ENCODE results near the gene ADAMTSL3.
"Not testable (repeated sequence)": the region's sequence is repeated elsewhere in the genome, so short reads cannot be mapped to it uniquely, and the experiment has no call there.

Gene ADAMTSL3

DNA sequence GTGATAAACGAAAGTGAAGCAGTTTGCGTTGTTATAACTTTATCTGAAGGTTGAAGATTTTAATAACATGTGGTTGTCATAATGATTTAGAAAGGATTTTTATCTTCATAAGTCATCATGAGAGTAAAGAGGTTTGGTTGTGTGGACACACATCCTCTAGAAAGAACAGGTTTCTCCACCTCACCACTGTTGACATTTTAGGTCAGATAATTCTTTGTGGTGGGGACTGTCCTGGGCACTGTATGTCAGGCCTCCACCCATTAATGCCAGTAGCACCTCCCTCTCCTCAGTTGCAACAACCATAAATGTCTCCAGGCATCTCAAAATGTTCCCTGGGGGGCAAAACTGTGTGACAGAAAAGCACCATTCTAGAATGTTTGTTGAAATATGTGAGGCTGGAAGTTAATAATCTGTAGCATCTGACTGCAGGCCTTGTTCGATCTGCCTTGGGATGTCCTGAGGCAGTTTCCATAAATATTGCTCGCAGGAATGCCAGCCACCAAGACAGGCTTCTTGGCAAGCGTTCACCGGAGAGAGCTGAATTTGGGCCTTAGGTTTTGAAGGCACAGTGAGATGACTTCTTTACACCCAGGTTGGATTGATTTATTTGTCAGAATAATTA, 100.1 kb downstream of the ADAMTSL3 start:
- DNase-seq (ENCODE audit: low spot score): no peak

DNA sequence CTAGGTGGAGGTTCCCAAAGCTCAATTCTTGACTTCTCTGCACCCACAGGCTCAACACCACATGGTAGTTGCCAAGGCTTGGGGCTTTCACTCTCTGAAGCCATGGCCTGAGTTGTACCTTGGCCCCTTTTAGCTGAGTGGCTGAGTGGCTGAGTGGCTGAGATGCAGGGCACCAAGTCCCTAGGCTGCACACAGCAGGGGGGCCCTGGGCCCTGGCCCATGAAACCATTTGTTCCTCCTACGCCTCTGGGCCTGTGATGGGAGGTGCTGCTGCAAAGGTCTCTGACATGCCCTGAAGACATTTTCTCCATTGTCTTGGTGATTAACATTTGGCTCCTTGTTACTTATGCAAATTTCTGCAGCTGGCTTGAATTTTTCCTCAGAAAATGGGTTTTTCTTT, 103.4 kb downstream of the ADAMTSL3 start:
- DNase-seq (ENCODE audit: low spot score): not testable (repeated sequence)

DNA sequence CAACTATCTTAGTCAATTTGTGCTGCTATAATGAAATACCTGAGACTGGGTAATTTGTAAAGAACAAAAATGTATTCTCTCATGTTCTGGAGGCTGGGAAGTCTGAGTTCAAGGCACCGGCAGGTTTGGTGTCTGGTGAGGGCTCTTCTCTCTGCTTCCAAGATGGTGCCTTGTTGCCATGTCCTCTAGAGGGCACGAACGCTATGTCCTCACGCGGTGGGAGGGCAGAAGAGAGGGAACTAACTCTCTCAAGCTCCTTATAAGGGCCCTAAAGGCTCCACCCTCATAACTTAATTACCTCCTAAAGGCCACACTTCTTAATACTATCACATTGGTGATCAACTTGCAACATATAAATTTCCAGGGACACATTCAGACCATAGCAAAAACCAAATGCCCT, 108.4 kb downstream of the ADAMTSL3 start:
- DNase-seq (ENCODE audit: low spot score): no peak

DNA sequence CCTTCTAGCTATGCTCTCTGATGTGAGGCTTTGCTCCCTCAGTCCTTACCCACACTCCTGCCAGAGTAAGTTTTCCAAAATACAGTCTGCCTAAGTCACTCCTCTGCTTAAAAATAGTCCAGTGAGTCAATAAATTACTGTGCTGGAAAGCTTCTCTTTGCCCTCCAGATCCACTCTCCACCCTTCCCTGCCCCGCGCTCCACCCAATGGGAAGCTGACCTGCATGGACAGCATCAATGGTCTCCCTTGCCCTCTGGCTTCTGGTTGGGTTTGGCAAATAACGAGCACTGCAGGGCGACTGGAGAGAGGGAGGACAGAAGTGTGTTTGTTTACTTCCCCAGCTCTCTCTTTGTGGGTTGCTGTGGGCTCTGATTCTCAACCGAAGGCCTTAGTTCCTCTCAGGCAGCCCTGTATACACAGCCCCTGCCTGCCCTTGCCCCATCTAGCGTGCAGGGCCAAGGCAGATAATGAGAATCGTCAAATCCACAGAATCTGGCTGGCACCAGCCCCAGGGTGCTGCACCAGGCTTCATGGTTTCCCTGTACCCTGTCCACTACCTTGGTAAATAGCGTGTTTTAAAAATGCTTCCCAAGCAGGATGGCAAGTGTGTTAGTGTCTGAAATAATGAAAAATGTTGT, 110.4 kb downstream of the ADAMTSL3 start:
- no peak for DNase-seq (ENCODE audit: low spot score)

DNA sequence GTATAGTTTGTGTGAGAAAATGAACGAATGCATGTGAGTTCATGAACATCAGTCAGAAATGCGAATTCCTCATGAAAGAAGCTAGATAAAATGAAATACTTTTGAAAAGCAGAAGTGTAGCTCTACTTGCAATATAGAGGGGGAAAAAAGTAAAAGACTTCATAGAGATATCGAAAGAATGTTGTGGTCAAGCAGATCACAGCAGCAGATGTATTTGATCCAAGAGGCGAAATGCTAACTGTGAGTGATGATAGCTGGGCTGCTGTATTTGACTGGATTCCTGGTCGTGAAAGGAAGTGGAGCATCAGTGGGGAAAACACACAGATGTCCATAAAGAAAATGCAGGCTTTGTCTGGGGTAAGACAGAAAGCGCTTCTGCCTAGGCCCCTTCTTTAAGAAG, 112.4 kb downstream of the ADAMTSL3 start:
- no peak for DNase-seq (ENCODE audit: low spot score)

DNA sequence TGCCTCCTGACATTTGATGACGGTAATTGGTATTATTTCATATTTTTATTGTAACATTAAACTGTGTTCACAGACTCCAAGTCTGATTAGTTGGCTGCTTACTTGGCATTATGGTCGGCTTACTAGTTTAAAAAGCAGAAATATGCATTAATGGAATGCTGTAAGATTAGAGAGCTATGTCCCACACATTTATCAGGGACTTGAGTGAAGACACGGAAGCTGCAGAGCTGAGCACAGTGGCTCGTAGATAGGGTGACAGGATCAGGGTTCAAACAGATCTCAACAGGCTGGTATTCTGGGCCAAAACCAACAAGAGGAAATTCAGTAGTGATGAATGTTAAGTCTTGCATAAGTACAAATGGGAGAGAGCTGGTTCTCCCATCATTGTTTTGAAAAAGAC, 113.8 kb downstream of the ADAMTSL3 start:
- DNase-seq (ENCODE audit: low spot score): no peak

DNA sequence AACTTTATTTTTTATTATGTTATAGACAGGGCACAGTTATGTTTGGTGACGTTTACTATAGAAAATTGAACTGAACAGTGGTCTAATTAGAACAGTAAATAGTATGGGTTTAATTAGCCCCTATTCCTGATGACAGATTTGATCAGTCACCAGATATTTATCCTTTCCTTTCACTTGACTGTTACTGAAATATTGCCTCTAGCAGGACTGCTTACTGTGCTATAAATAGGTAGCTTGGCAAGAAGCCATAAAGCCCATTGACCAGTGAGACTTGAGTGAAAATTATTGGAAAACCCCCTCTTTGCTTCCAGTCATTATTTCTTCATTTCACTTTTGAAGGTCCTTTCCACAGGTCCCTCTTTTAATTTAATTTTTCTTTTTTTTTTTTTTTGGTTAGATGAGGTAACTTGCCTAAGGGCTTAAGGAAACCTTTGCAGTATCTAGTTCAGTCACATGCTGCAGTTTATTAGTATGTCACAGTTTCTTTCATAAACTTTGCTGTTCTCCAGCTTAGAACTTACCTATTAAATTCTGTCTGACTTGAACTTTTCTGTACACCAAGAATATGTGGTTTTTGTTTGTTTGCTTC, 115.6 kb downstream of the ADAMTSL3 start:
- DNase-seq (ENCODE audit: low spot score): no peak

DNA sequence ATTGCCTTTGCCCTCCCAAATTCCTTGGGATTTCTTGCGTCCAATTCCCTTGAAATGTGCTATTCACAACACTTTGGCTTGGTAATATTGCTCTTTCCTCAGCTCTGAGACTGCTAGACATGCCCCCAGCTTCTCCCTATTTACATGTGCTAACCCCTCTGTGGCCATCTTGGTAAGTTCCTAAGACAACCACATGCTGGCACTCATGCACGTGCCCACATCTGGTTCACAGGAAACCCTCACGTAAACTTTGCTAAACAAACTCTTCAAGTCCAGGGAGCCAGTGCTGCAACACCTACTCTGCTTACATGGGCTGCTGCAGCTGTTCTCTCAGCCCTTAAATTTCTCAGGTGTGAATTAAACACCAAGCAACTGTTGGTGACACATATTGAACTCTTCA, 121.8 kb downstream of the ADAMTSL3 start:
- DNase-seq (ENCODE audit: low spot score): no peak

DNA sequence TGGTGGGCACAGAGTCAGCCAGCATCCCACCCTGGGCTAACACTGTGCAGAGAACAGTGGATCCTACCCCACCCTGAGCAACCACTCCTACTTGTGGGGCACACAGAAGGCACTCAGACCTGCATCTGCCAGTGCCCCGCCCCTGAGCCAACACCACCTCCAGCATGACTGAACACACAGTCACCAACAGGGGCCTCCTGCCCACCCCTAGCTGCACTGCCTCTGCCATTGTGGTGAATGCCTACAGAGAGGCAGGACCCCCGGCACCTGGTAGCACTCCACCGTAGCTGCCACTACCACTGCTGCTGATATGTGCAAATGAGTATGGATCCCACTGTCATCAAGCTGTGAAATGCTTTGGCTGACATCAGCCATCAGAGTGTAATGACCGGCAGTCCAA, 123.1 kb downstream of the ADAMTSL3 start:
- no peak for DNase-seq (ENCODE audit: low spot score)

DNA sequence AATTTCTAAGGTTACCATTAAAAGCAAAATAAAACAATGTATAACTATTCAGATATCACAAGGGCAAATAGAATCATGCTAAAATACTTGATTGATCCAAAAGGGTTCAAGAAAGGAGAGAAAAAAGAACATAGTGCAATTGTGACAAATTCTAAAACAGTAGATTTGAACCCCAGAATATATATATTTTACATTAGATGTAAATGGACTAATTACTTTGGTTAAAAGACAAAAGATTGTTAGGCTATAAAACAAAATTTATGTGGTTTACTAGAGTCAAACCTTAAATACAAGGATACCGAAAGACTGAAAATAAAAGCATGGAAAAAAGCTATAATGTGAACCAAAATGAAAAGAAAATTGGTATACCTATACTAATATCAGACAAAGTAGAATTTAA, 129.3 kb downstream of the ADAMTSL3 start:
- DNase-seq (ENCODE audit: low spot score): no peak

DNA sequence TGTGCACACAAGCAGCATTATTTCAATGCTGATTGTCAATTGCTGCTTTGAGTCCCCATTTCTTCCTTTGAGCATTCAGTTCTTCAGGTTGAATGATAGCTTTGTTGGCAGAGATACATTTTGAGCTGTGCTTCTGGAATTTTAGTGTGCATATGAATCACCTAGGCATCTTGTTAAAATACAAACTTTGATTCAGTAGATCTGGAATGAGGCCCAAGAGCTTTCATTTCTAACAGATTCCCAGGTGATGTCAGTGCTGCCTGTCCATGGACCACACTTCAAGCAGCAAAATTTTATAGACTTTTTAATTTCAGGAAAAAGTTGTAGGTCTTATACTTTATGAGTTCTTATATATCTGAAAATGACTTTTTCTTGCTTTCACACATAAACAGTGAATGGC, 131.1 kb downstream of the ADAMTSL3 start:
- no peak for DNase-seq (ENCODE audit: low spot score)

DNA sequence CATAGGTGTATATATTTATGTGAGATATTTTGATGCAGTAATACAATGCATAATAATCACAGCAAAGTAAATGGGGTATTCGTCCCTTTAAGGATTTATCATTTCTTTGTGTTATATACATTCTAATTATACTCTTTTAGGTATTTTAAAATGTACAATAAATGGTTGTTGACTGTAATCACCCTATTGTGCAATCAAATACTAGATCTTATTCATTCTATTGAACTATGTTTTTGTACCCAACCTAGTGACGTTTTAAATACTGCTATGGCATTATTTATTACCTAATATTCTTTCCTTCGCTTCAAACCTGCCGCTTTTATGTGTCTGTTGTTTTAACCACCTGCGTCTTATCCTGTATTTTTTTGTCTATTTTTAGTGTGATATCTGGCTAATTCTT, 132.4 kb downstream of the ADAMTSL3 start:
- no peak for DNase-seq (ENCODE audit: low spot score)

DNA sequence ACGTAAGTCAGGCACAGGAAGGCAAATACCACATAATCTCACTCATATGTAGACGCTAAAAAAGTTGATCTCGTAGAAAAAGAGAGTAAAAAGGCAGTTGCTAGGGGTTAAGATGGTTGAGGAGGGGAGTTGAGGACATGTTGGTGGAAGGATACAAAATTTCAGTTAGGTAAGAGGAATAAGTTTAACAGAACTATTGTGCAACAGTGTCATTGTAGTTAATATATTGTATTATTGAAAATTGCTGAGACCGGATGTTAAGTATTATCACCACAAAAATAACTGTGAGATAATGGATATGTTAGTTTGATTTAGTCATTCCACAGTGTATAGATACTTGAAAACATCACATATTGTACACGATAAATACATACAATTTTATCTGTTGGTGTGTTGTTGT, 139.1 kb downstream of the ADAMTSL3 start:
- no peak for DNase-seq (ENCODE audit: low spot score)

DNA sequence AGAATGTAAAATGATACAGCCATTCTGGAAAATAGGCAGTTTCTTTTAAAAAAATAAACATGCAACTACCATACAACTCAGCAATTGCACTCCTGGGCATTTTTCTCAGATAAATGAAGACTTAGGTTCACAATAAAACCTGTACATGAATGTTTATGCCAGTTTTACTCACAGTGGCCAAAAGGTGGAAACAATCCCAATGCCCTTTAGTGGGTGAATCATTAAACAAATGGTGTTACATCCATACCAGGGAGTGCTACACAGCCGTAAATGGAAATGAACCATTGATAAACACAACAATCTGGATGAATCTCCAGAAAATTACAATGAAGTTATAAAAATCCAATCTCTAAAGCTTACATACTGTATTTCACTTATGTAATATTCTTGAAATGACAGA, 140.3 kb downstream of the ADAMTSL3 start:
- no peak for DNase-seq (ENCODE audit: low spot score)

DNA sequence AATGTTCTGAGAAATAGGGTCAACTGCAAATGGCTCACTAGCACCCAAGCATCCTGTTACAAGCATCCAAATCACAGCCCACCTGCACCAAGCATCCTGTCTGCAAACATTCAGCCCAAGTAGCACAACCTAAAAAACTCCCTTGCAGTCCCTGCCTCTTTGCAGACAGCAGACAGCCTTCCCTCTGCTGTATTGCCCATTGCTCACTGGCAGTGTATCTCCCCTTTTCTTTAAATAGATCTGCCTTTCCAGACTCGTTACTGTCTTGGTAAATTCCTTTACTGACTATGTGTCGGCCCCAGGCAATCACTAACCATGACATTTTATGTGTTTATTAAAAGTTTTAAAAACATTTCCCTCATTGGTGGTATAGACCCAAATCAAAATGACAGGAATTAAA, 155.4 kb downstream of the ADAMTSL3 start:
- no peak for DNase-seq (ENCODE audit: low spot score)

DNA sequence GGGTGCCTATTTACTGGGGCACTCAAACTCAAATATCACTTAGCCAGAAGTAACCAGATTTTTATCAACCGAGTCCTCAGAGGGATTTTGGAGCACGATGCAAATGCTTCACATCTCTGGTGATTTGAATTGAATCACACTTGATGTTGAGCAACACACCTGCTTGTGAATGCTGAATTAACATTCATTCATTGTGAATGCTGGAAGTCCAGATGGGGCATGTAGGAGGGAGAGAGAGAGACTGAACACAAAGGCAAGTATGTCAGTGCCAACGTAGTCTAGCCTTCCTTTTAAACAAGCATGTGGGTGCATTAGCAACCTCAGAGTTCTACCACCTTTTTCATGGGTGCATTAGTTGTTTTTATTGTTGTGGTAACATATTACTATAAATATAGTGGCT, 156.2 kb downstream of the ADAMTSL3 start:
- no peak for DNase-seq (ENCODE audit: low spot score)

DNA sequence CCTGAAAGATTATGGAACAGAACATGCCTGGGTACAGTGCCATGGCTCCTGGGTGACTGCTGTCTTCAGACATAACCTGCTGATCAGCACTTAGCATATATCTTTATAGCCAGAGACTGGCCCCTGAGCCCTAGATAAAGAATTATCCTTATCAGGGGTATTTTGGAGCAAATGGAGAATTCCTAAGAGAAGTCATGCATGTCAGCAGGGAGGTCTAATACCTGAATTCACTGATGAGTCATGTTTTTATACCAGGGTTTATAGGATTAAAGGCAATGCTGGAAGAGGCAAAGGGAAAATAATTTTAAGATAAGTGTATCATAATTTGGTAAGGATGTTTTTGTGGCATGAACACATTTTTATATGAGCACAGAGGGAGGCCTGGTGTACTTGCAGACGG, 159.8 kb downstream of the ADAMTSL3 start:
- DNase-seq (ENCODE audit: low spot score): no peak

DNA sequence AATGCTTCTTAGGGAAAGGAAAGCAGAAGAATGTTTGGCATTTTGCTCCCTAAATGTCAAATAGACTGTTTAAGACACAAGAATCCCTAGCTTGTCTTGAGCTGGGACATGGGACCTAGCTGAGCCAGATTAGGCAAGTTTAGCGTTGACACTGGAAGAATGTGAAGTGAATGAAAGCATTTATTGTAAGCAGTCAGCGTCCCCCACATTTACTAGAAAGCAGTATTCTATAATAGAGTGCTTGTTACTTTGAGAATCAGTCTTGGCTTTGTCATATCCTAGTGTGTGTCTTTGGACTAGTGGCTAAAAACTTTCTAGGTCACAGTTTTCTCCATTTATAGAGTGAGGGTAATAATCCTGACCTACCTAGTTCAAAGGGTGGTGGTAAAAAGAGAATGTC, 161.6 kb downstream of the ADAMTSL3 start:
- DNase-seq (ENCODE audit: low spot score): no peak

DNA sequence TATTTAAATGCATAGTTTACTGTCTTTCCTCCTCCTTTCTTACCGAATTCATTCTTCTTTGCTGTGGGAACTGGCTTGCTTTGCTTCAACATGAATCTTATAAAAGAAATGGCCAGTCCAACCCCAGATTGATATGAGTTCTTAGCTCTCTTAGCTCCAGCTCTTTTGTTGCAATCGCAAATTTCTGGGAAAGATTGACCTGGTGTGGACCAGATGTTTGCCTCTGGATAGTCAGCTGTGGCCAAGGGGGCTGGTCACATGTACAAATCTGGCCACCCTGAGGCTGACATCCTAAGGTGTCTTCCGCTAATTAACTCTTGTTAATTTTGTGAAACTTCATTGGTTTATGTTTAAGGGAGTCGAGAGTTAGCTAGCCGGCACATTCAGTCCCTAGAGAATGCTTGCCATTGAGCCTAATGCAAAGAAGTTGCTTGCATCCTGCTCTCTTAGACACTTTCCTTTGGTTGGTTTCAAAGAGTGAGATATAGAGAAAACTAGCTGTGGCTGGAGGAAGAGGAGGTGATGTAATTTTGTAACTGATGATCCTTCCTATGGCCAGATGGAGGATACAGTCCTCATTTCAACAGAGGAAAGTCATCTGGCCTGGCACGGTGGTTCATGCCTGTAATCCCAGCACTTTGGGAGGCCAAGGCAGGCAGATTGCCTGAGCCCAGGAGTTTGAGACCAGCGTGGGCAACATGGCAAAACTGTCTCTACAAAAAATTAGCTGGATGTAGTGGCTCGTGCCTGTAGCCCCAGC, 162.4 kb downstream of the ADAMTSL3 start:
- DNase-seq (ENCODE audit: low spot score): no peak

DNA sequence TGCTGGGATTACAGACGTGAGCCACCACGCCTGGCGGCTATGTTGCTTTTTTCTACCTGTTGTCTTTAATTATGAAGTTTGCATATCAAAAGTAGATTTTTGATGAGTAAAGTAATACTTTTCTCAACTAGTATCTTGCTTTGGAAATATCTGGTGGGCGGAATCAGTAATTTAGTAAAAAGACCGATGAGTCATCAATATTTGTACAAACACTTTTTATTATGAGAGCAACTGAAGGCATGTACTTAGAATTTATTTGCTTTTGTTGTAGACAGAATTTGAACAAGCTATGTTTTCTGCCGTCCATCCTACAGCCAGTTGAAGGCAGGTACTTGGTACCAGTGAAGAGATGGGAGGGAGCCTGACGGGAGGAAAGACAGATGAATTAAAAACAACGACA, 164.7 kb downstream of the ADAMTSL3 start:
- no peak for DNase-seq (ENCODE audit: low spot score)

DNA sequence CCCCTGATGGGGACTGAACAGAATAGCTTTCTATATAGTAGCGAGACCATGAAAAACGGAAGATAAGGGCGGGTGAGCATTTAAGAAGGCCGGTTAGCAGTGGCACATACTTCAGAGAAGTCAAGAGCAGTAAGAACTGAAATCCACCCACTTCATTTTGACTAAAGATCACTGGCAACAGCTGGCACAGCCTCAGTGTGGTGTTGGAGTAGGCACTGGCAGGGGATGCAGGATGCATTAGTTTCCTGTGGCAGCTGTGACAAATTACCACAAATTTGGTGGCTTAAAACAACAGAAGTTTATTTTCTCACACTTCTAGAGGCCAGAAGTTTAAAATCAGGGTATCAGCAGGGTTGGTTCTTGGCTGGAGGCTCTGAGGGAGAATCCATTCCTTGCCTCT, 176.5 kb downstream of the ADAMTSL3 start:
- DNase-seq (ENCODE audit: low spot score): no peak

DNA sequence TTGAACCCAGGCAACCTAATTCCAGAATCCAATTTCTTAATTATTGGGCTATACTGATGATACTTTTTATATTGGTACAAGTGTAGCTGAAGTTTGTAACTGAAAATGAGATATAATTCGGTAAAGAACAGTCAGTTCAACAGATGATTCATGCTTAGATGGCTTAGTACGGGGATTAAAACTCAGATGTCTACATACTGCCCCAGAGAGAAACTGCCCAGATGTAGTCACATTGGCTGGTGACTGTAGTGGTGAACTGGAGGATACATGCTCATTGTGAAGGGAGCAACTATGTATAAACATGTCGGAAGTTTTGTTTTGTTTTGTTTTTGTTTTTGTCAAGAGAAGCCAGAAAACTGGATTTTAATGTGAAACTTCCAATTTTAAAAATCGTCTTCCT, 179.6 kb downstream of the ADAMTSL3 start:
- no peak for DNase-seq (ENCODE audit: low spot score)

DNA sequence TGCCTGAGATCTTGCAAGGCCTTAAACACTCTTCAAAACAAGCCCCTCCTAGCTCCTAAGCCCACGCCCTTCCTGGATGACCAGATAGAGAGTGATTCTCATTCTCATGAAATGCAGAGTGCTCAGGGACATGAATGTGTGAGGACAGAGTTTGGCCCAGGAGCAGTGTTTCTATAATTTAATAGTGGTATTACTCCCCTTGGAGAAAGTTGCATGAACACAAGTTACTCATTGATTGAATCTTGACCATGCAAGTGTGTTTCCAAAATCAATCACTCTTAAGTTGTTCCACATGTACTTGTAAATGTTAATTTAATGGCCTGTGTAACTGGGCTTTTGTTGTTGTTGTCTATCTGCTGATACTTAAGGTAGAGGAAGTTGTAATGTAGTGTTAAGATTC, 181.6 kb downstream of the ADAMTSL3 start:
- DNase-seq (ENCODE audit: low spot score): no peak

All from putamen (tissue), 1 donor.